ENCODE results near the gene GREM1. TPM values are rescaled to one million over a fixed set of nuclear protein-coding genes. Genes with fewer than 3 reads are reported as not detected.
A peak's percentile ranks its signal among the peaks of the same experiment; 100 is the strongest.

Gene GREM1
- total RNA-seq, 1 donor from 2014 or later: 1.2 TPM

- DNase-seq: no peak
Measured at GRCh38 chr15:32787949-32788348, 70.1 kb downstream of the GREM1 start.

DNA sequence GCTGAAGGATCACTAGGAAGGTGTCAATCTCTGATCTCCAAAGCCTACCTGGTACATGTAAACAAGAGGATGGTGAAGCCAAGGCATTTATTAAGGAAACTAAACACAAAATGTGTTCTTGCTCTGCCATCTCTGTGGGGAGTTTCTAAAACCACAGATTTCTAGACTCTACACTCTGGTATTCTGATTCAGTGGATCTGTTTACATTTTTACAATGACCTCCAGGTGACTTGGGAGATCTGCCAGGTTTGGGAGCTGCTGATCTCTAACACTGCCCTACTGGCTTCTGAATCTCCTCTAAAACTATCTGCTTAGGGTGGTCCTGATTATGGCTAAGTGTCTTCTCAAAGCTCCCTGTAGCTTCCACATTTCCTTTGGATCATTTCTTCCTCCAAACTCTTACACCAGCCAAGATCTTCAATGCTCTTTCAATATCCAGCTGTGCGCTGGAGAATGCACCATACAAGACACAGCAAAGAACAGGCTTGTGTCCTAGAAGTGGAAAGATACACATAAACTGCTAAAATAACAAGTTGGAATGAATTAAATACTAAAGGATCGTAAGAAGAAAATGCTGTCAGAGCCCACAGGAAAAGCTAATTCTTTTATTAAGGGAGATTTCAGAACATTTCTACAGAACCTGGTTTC, 72.7 kb downstream of the GREM1 start:
- DNase-seq: no peak

DNA sequence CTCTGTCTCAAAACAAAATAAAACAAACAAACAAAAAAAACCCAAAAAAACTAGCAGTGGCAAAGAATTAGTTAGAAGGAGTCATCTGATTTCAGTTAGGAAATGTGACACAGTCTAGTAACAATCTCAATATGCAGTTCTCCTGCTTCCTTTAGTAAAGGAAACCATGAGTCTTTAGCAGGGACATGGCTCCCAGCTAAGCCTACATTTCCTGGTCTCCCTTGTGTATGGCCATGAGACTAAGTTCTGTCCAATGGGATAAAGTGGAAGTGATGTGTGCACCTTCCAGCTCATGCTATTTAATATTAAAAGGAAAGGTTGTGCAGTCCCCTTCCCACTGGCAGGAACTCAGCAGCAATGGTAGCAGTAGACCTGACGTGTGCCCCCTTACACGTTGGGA, 74.6 kb downstream of the GREM1 start:
- DNase-seq: peak; percentile 23

Other genes with a start within 250 kb of the GREM1 start
- 1.2 TPM in 2 replicates for gene GOLGA8N, start 124.5 kb upstream of the GREM1 start, total RNA-seq
- gene ARHGAP11A, start 102.5 kb upstream of the GREM1 start, total RNA-seq: 8.0 and 34.6 TPM in 2 replicates
- 0.34 TPM in 1 of 2 replicates, not detected in the other for gene SCG5, start 76.3 kb upstream of the GREM1 start, total RNA-seq

All from dermis blood vessel endothelial cell (primary cell).